Activated T-cell treated with anti-CD3 and anti-CD28 coated beads for 4 hours (primary cell): ENCODE measurements around the gene RABEP1.
"Not testable (repeated sequence)": the region's sequence is repeated elsewhere in the genome, so short reads cannot be mapped to it uniquely, and the experiment has no call there.

Experiments
- DNase-seq: peaks from one replicate; pipeline ENCODE4 v3.0.0-alpha.2; 2020

RABEP1 gene

GRCh38 chr17:5281814-5282641, at the start of gene RABEP1:
Gene RABEP1, plus strand, starts transcription at chr17:5282284. Its CDS starts 203 bp downstream, at chr17:5282487.
- peak; percentile 93 for DNase-seq

- DNase-seq: not testable (repeated sequence)
These were observed 48.6 kb upstream of the RABEP1 start for GRCh38 chr17:5233492-5233891.

DNA sequence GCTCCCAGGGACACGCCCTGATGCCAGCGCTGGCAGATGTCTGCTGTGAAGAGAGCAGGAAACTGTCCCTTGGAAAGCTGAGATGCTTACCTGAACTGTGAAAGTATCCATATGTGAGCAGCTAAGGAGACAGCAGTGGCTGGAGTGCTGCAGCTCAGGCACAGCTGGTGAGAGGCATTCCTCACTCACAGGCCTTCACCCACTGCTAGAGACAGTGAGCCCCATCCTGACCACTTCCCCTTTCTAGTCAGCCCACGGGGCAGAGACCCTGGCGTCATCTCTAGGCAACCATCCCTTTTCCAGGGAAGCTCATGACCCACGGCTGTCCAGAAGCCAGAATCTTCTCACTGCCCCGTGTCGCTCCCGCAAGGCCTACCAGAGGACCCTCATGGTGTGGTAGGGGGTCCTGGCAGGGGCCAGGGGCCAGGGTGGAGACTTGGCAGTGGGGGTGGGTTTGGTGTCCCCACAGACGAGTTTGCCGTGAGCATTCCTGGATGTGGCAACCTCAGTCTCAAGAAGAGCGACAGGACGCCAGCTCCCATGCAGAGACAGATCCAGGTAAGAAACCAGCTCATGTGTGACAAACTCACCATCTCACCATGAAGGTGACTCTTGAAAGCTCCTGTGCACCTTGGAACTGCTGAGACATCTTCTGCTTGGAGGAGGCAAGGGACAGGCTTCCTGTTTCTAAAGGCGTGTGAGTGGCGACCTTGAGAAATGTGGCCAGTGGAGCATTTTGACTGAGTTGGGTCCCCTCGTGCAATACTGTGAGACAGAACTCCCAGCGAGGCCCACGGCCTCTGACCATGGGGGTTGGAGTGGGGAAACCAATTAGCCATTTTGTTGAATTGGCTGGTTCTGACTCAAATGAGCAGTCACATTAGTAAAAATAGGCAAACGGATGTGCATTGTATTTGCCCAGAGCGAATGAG, 47.2 kb upstream of the RABEP1 start, which contains the start of gene SCIMP:
TSS of gene SCIMP (minus strand) at position 216 of the 932 bp plus-strand sequence. CDS start at position 111, 105 bp downstream.
- no peak for DNase-seq

DNA sequence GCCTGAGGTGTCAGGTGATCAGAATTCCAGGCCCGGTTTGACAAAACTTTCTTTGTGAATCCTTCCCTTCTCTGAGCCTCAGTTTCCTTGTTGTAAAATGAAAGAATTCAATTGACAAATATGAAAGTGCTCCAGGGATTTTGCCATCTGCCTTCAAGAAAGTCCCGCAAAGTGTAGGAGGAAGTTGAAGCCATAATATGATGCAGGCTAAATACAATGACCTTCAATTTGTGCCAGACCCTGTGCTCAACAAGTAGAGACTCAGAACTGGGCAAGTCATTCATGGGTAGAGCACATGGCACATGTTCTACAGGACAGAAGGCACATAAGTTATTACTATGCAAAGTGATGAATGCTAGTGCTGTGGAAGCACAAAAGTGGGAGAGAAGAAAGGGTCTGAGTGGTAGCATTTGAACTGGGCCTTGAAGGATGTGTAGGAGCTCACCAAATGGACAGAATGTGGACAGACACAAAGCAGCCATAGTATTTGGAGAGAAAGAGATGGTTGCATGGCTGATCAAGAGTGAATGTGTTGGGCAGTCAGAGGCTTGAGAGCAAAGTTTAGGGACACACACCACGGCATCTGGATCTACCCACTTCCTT, 45.0 kb upstream of the RABEP1 start:
- no peak for DNase-seq

- DNase-seq: peak; percentile 10
These were observed 44.5 kb upstream of the RABEP1 start for GRCh38 chr17:5237541-5238016.

- DNase-seq: no peak
These were observed 43.8 kb upstream of the RABEP1 start for GRCh38 chr17:5238333-5238732.

GRCh38 chr17:5239769-5240168, 42.3 kb upstream of the RABEP1 start:
- DNase-seq: not testable (repeated sequence)

DNA sequence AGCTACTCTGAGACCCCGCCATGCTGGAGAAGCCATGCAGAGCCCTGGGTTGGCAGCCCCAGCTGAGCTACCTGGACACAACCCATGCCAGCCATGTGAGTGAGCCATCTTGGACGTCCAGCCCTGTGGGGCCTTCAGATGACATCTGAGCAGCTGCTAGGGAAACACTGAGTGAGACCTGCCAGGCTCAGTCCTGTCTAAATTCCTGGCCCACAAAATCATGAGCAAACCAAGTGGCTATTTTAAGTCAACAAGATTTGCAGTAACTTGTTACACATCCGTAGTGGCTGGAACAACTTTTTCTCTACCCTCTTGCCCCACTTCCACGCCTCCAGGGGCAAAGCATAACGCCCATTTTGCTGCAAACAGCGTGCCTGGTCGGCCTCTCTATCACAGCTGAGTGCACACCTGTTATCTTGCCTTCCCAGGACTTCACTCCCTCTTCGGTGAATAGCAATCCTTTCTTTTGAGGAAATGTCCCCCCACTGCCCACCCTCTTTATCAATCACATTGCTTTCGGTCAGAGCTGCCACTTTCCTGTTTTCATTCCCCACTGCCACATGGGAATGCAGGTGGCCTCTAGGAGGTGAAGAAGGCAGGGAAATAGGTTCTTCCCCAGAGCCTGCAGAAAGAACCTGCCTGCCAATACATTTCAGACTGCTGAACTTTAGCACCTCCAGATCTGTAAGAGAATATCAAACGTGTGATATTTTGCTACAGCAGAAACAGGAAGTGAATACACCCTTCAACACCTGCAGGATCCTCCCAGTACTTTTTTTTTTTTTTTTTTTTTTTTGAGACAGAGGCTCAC, 40.0 kb upstream of the RABEP1 start:
- DNase-seq: no peak

- no peak for DNase-seq
These were observed 34.5 kb upstream of the RABEP1 start for GRCh38 chr17:5247621-5248020.

DNA sequence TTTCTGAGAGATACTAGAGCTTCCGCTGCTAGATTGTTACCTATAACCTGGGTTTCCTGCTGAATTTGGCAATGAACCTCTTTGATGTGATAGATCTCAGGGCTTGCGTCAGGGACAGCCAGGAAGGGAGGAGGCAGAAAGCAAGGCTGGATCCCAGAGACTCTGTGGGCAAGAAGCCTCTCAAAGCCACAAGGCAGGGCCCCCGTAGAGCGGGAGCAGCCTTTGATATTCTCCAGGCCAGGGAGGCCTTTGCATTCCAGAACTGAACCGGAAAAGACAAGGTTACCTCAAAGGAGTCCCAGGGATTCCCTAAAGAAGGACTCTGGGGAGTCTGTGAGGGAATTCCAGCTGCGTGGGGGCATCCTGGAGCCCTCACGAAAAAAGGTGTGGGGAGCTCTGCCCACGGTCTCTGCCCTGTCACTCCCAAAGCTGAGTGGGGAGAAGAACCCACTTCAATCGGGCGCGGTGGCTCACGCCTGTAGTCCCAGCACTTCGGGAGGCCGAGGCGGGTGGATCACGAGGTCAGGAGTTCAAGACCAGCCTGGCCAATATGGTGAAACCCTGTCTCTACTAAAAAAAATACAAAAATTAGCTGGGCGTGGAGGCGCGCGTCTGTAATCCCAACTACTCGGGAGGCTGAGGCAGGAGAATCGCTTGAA, 33.1 kb upstream of the RABEP1 start:
- no peak for DNase-seq

DNA sequence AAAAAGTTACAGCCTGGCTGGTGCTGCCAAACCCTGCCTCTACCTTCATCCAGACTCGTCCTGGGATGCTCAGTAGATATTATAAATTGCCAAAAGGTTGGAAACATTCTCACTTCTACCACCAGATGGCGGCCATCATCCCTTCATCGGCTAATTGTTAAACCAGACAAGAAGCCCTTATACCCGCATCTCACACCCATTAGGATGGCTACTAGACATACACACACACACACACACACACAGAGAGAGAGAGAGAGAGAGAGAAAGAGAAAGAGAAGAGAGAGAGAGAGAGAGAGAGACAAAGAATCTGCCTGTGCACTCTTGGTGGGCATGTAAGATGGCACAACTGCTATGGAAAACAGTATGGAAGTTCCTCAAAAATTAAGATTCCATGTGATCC, 32.5 kb upstream of the RABEP1 start:
- peak; percentile 57 for DNase-seq

- no peak for DNase-seq
These were observed 27.7 kb upstream of the RABEP1 start for GRCh38 chr17:5254414-5254813.

DNA sequence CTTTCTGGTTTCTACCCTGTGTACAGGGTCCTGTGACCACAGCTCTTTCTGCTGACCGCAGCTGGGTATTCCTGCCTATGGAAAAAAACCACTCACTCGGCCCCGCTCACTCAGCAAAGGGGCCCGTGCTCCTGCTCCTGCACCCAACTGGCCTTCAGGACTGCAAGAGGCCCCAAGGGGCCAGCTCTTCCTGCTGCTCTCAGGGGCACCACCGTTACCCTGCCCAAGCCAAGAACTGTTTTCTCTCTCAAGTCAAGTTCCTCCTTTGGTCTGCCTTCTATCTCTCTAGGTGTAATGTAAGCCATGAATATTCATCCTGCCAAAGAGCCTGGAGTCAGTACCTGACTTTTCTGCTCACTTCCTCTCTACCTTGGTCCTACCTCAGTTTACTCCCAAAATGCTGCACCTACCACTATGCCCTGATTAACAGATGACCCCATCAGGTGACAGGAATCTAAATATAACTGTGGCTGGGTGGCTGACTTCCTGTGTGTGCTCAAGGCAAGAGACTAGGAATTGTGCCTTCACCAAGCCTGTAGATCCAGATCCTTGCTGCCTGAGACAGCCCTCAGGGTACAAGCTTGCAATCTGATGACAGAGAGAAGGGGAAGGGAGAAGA, 27.1 kb upstream of the RABEP1 start:
- DNase-seq: no peak

DNA sequence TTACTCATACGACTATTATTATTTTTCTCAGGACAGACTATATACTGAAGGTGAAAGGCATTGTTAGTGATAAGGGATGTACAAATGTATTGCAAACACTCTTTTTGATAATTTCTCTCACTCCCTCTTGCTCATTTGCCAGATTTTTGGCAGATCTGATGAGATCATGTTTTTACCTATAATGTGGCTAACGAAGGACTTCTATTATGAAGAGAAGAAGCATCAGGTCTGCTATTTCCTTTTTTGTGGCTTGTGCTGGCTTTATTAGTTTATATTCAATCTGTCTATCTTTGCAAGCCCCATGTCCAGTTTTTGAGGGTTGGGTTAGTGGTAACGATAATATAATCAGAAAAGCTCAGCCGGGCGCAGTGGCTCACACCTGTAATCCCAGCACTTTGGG, 25.0 kb upstream of the RABEP1 start:
- no peak for DNase-seq

GRCh38 chr17:5260542-5260941, 21.5 kb upstream of the RABEP1 start:
- no peak for DNase-seq

- no peak for DNase-seq
These were observed 19.6 kb upstream of the RABEP1 start for GRCh38 chr17:5262416-5262991.

- DNase-seq: no peak
These were observed 18.6 kb upstream of the RABEP1 start for GRCh38 chr17:5263441-5263840.

DNA sequence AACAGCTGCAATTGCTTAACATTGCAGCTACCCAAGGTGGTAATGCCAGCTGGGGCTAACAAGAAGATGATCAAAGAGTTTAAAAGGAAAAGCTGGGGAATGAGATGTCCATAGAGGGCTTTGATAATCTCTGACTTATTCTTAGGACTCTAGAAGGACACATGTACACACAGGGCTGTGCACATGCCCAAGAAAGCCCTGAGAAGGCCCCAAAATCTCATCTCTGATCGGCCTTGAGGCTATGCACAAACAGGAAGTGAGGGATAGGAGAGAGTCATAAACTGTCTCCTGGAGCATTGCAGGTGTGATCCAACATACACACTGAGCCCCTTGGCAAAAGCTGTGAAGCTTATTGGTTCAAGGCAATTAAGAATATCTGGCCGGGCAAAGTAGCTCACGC, 17.2 kb upstream of the RABEP1 start:
- no peak for DNase-seq

DNA sequence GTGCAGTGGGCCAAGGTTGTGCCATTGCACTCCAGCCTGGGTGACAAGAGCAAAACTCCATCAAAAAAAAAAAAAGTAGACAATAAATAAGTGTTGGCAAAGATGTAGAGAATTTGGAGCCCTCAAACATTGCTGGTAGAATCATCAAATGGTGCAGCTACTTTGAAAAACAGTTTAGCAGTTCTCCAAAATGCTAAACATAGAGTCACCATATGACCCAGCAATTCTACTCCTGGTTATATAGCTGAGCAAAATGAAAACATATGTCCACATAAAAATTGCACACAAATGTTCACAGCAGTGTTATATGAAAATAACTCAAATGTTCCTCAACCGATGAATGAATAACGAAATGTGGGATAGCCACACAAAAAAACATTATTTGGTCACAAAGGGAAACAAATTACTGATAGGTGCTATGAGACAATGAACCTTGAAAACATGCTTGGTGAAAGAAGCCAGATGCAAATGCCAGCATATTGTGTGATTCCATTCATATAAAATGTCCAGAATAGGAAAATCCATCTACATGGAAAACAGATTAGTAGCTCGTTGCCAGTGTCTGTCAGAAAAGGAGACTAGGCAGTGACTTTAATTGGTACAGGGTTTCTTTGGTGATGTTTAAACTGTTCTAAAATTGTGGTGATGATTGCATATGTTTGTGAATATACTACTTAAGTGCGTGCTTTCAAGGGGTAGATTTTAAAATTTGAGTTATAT, 12.7 kb upstream of the RABEP1 start:
- no peak for DNase-seq

GRCh38 chr17:5272322-5272721, 9.8 kb upstream of the RABEP1 start:
- DNase-seq: no peak
